Renal pelvis (tissue), 4 donors: ENCODE measurements around the gene EIF5A2. TPM values are rescaled to one million over a fixed set of nuclear protein-coding genes. Genes with fewer than 3 reads are reported as not detected.

Experiments
- DNase-seq: peaks from one replicate; pipeline ENCODE4 v3.0.0-alpha.2; 2013
- polyA plus RNA-seq, 3 donors: library from polyadenylated mRNA; unstranded; fragments of 120-200 nt; gene quantifications; one replicate each; pipeline ENCODE4 v1.2.1, GENCODE V29; 2013; ENCODE audit not compliant: insufficient read length in 3 of 3

Gene EIF5A2
- polyA plus RNA-seq, 3 donors = 4.8 to 7.4 (median 6.2) TPM

GRCh38 chr3:170864525-170865208 lies 43.8 kb downstream of the EIF5A2 start:
- DNase-seq = no peak

GRCh38 chr3:170863816-170864215 lies 44.6 kb downstream of the EIF5A2 start:
- no peak for DNase-seq

GRCh38 chr3:170862618-170863374 lies 45.6 kb downstream of the EIF5A2 start:
- no peak for DNase-seq

- DNase-seq = no peak
Measured at GRCh38 chr3:170858599-170858998, 49.8 kb downstream of the EIF5A2 start.

- peak; percentile 80 for DNase-seq
Measured at GRCh38 chr3:170852324-170852723, 56.1 kb downstream of the EIF5A2 start.

- DNase-seq = no peak
Measured at GRCh38 chr3:170848292-170848917, 60.0 kb downstream of the EIF5A2 start.

GRCh38 chr3:170844377-170844776 lies 64.1 kb downstream of the EIF5A2 start:
- no peak for DNase-seq

- DNase-seq = no peak
Measured at GRCh38 chr3:170840291-170840859, 68.1 kb downstream of the EIF5A2 start.

- DNase-seq = no peak
Measured at GRCh38 chr3:170839518-170840100, 68.8 kb downstream of the EIF5A2 start.

Other genes with a start within 250 kb of the EIF5A2 start
- 10 to 100 TPM; 60.2 to 65.8 (median 61.7) TPM for gene RPL22L1, start 38.4 kb downstream of the EIF5A2 start, polyA plus RNA-seq
- 10 to 100 TPM; 11.0 to 20.9 (median 18.9) TPM for gene SLC2A2, start 118.1 kb upstream of the EIF5A2 start, polyA plus RNA-seq